ENCODE measurements around the gene RPL38.

Gene RPL38

GRCh38 chr17:74192950-74193781 lies 10.3 kb upstream of the RPL38 start:
- TF ChIP-seq CTCF (IDR thresholded peaks at IDR 0.05): no peak
- no peak for TF ChIP-seq ZFX (IDR thresholded peaks at IDR 0.05; ENCODE audit: borderline replicate concordance)
- no peak overlapping the region for H3K27ac ChIP-seq

- no peak for TF ChIP-seq ZFX (IDR thresholded peaks at IDR 0.05; ENCODE audit: borderline replicate concordance)
- no peak for TF ChIP-seq CTCF (IDR thresholded peaks at IDR 0.05)
- H3K27ac ChIP-seq: no peak overlapping the region
Observed at GRCh38 chr17:74194682-74195081, 8.8 kb upstream of the RPL38 start.

- TF ChIP-seq ZFX (IDR thresholded peaks at IDR 0.05; ENCODE audit: borderline replicate concordance) (no peak), CTCF (IDR thresholded peaks at IDR 0.05) (no peak)
- no peak overlapping the region for H3K27ac ChIP-seq
Observed at GRCh38 chr17:74196541-74197317, 6.7 kb upstream of the RPL38 start.

- no peak overlapping the region for H3K27ac ChIP-seq
- TF ChIP-seq CTCF (IDR thresholded peaks at IDR 0.05): no peak
- TF ChIP-seq ZFX (IDR thresholded peaks at IDR 0.05; ENCODE audit: borderline replicate concordance): no peak
Observed at GRCh38 chr17:74197801-74198200, 5.7 kb upstream of the RPL38 start.

- H3K27ac ChIP-seq: no peak overlapping the region
- TF ChIP-seq CTCF (IDR thresholded peaks at IDR 0.05) (no peak), ZFX (IDR thresholded peaks at IDR 0.05; ENCODE audit: borderline replicate concordance) (no peak)
Observed at GRCh38 chr17:74198694-74199093, 4.8 kb upstream of the RPL38 start.

GRCh38 chr17:74199306-74200092 lies 4.0 kb upstream of the RPL38 start:
- no peak overlapping the region for H3K27ac ChIP-seq
- no peak for TF ChIP-seq ZFX (IDR thresholded peaks at IDR 0.05; ENCODE audit: borderline replicate concordance)
- TF ChIP-seq CTCF (IDR thresholded peaks at IDR 0.05): peak; percentile 98

All from 22Rv1 (cell line).